ES-I3 (cell line): ENCODE data around the gene HCRTR2.
"Not testable (repeated sequence)": the region's sequence is repeated elsewhere in the genome, so short reads cannot be mapped to it uniquely, and the experiment has no call there.

Experiments
- H3K36me3 ChIP-seq: 2 replicates; pipeline ENCODE4 v1.6.1; 2013; ENCODE audit warnings: mild to moderate bottlenecking, low read length, control low read depth, moderate library complexity; ENCODE audit not compliant: insufficient read depth
- H3K4me1 ChIP-seq: 2 replicates; pipeline ENCODE4 v1.6.1; 2013; ENCODE audit warnings: mild to moderate bottlenecking, control low read depth, low read length; ENCODE audit not compliant: insufficient read depth
- H3K9ac ChIP-seq: 2 replicates; pipeline ENCODE4 v1.6.1; 2013; ENCODE audit warnings: low read depth, mild to moderate bottlenecking, low read length, moderate library complexity
- H3K9me3 ChIP-seq: 2 replicates; pipeline ENCODE4 v1.6.1; 2013; ENCODE audit warnings: mild to moderate bottlenecking, low read length, moderate library complexity; ENCODE audit not compliant: control insufficient read depth, insufficient read depth

Gene HCRTR2

DNA sequence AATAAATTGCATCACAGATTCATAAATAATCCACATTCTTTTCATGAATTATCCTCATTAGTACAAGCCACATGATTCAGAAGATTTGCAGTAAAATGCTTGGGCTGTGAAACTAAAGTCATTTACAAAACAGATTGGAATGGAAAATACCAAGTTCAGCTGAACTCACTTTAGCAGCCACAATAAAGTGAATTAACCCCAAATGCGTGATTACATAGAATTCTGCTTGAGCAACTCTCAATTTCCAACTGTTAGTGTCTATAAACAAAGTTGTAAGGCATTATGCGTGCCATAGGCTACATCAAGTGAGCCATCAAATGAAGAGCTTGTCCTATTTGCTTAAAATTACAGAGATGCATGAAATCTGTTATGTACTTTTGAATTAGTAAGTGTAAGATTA is 92.6 kb downstream of the HCRTR2 start:
- H3K4me1 ChIP-seq, result no peaks in the 10 kb centered on the region
- no peaks in the 10 kb centered on the region for H3K9me3 ChIP-seq
- H3K9ac ChIP-seq, result no peak overlapping the region
- H3K36me3 ChIP-seq, result no peaks in the 10 kb centered on the region

DNA sequence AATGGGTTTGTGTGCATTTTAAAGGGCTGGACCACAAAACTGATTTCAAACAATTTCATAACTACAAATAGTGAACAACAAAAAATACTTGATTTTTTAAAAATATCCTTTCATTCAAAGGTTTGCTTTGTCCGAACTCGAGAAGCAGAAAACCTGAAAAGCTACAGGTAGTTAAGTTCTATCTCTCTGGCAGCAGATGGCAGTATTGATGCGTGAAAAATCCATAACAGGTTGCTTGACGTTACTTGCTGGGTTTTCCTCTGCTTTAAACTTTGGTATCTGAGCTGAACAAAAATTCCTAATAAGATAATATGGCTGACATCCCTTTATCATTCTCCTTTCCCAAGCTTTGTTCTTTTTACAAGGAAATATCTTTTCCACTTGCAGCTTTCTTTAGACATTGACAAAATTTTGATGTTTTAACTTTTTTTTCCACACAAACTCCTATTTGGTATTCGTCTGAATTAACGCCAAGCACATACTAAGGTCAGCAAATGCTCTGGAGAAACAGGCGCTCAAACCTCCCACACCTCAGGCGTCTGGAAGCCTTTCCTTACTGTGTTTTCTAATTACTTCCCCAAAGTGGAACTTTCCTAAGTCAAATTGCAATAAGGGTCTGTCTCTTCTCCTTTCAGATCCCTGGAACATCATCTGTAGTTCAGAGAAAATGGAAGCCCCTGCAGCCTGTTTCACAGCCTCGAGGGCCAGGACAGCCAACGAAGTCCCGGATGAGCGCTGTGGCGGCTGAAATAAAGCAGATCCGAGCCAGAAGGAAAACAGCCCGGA is 102.6 kb downstream of the HCRTR2 start:
- Histone ChIP-seq H3K9ac (peak overlapping the region; percentile 31; the same call in 1 of the 2 replicates), H3K36me3 (no peaks in the 10 kb centered on the region), H3K4me1 (peaks cover 8% of the 10 kb centered on the region), H3K9me3 (no peaks in the 10 kb centered on the region)

DNA sequence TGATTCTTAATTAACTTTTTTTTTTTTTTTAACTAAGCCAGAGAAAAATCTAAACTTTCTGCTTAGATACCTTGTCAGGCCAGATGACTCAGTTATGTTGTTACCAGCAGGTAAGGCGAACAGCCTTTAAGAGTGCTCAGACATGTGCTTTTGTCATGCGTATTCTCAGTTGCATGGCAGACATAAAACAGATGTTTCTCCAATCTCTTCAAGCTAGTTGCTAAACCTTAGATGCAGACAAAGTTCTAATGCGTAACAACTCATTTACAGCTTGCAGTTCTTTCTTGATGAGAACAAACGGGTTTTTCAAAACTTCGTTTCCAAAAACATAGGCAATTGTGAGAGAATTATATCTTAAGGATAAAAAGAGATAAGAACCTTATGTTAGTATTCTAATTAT is 103.3 kb downstream of the HCRTR2 start:
- peaks cover 8% of the 10 kb centered on the region for H3K4me1 ChIP-seq
- H3K9ac ChIP-seq, result no peak overlapping the region; the same call in 1 of the 2 replicates
- H3K9me3 ChIP-seq, result no peaks in the 10 kb centered on the region
- H3K36me3 ChIP-seq, result no peaks in the 10 kb centered on the region

DNA sequence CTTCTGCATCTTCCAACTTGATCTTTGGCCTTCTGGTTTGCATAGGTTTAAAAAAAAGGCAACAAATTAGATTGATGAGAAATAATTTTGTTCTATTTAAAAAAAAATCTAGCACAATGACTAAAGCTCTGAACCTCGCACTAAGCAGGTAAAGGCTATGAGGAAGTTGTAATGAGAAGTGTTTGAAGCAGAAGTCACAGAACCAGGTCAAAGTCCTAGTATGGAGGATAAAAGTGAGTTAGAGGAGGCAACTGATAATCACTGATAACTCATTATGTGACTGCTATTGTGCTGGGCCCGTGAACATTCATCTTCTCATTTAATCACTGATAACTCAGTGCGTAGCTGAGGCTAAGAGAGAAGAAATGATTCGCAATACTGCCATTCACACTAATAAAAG is 106.9 kb downstream of the HCRTR2 start:
- Histone ChIP-seq H3K4me1 (peaks cover 8% of the 10 kb centered on the region), H3K9me3 (no peaks in the 10 kb centered on the region), H3K9ac (no peak overlapping the region), H3K36me3 (no peaks in the 10 kb centered on the region)

DNA sequence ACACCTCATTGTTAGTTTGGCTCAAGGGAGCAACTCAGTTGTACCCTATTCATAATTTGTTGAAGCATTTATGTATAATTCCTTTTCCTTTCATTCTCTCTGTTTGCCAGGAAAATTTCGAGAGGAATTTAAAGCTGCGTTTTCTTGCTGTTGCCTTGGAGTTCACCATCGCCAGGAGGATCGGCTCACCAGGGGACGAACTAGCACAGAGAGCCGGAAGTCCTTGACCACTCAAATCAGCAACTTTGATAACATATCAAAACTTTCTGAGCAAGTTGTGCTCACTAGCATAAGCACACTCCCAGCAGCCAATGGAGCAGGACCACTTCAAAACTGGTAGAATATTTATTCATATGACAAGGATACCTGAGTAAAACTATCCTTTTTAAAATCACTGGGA is 107.8 kb downstream of the HCRTR2 start:
- Histone ChIP-seq H3K9me3 (no peaks in the 10 kb centered on the region), H3K9ac (no peak overlapping the region), H3K36me3 (no peaks in the 10 kb centered on the region), H3K4me1 (peaks cover 8% of the 10 kb centered on the region)

DNA sequence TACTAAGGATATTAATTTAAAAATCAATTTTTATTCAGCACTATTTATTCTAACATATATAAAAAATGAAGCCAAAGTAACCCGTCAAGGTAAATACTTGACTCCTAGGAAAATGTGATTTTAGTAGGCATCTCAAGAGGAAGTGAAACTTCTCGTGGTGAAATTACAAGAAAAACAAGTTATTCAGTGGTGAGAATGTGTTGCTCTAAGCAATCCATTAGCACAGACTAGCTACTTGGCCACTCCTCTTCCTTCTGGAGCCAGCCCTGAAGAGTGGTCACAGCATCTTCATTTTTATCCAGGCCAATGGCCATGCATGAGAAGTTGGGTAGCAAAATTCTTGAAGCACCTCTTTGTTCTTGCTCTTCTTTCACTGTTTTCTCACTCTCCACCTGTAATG is 112.5 kb downstream of the HCRTR2 start:
- no peaks in the 10 kb centered on the region for H3K4me1 ChIP-seq
- H3K9ac ChIP-seq, result no peak overlapping the region
- H3K9me3 ChIP-seq, result no peaks in the 10 kb centered on the region
- no peaks in the 10 kb centered on the region for H3K36me3 ChIP-seq

DNA sequence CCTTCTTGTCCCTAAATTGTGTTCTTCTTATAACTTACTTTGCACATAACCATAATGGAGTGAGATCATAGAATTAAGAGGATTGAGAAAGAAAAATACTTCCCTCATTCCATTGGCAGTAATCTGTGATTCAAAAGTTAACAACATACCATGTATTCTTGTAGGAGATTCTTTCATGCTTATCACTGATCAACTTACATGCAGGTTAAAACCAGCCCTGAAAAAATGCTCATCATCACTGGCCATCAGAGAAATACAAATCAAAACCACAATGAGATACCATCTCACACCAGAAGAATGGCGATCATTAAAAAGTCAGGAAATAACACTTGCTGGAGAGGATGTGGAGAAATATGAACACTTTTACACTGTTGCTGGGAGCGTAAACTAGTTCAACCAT is 116.4 kb downstream of the HCRTR2 start:
- Histone ChIP-seq H3K4me1 (no peaks in the 10 kb centered on the region), H3K9ac (no peak overlapping the region), H3K9me3 (no peaks in the 10 kb centered on the region), H3K36me3 (no peaks in the 10 kb centered on the region)

DNA sequence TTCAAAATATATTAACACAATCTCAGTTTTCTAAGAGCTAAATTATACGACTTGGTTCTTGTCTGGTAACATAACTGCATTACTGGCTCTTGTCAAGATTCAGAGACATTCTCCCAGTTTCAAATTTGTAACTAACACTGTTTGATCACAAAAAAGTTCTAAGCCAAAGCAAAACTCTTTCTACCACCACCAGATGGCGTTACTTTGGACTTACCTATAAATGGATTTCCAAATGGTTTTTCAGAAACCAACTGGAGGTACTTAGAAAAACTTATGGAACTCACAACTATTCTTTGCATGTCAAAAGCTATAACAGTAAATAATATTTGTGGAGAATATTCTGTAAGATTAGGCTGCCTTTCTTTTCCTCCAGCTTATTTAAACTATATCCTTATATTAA is 118.8 kb downstream of the HCRTR2 start:
- Histone ChIP-seq H3K9ac (no peak overlapping the region), H3K9me3 (no peaks in the 10 kb centered on the region), H3K4me1 (no peaks in the 10 kb centered on the region), H3K36me3 (no peaks in the 10 kb centered on the region)

DNA sequence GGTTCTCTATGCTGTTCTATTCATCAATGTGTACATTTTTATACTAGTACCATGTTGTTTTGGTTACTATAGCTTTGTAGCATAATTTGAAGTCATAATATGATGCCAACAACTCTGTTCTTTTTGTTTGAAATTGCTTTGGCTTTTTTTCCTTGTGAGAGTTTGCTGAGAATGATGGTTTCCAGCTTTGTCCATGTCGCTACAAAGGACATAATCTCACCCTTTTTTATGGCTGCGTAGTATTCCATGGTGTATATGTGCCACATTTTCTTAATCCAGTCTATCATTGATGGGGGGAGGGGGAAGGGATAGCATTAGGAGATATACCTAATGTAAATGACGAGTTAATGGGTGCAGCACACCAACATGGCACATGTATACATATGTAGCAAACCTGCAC is 122.9 kb downstream of the HCRTR2 start:
- H3K9ac ChIP-seq, H3K9me3 ChIP-seq, H3K4me1 ChIP-seq, H3K36me3 ChIP-seq: not testable (repeated sequence)

DNA sequence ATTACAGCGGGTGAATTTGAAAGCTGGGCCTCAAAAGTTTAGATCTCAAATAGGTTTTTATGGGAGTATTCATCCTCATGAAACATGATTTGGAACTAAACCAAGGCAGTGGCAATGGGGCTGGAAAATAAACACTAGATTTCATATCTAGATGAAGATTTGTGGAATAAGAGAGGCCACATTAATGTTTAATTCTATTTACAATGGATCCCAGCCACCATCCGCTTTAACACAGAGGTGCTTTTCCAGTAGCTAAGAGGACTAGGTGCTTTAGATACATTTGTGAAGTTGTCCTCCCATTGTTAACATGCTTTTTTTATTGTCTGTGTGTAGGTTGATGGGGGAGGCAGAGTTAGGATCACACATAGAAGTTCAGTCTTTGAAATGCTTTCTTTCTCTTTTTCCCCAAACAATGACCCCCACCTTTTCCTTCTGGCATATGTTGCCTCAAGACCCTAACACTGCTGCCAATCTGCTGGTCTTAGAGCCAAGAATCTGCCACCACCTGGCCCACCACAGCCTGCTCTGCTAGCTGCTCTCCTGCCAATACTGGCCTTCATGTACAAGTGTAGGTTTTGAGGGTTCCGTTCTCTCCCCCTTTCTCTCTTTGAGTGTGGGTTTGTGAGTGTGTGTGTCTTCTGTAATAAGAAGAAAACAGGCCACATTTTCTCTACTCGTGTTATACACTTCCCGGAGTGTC is 125.1 kb downstream of the HCRTR2 start:
- H3K9me3 ChIP-seq, result no peaks in the 10 kb centered on the region
- no peak overlapping the region for H3K9ac ChIP-seq
- H3K4me1 ChIP-seq, result no peaks in the 10 kb centered on the region
- H3K36me3 ChIP-seq, result no peaks in the 10 kb centered on the region

DNA sequence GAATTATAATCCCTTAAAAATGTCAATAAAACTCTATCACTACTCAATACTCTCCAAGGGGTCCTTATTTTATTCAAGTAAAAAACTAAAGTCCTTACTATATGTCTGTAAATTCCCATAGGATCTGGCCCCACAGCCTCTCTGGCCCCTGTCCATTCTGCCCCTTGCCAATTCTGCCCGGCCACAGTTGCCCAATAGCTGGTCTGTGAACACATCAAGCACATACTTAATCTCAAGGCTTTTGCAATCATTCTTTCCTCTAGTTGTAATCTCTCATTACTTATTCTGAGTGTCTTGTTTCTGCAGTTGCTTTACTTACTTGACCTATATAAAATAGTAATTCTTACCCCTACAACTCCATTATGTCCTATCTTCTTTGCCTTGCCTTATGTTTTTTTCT is 130.4 kb downstream of the HCRTR2 start:
- Histone ChIP-seq H3K9me3 (no peaks in the 10 kb centered on the region), H3K36me3 (no peaks in the 10 kb centered on the region), H3K9ac (no peak overlapping the region), H3K4me1 (no peaks in the 10 kb centered on the region)

DNA sequence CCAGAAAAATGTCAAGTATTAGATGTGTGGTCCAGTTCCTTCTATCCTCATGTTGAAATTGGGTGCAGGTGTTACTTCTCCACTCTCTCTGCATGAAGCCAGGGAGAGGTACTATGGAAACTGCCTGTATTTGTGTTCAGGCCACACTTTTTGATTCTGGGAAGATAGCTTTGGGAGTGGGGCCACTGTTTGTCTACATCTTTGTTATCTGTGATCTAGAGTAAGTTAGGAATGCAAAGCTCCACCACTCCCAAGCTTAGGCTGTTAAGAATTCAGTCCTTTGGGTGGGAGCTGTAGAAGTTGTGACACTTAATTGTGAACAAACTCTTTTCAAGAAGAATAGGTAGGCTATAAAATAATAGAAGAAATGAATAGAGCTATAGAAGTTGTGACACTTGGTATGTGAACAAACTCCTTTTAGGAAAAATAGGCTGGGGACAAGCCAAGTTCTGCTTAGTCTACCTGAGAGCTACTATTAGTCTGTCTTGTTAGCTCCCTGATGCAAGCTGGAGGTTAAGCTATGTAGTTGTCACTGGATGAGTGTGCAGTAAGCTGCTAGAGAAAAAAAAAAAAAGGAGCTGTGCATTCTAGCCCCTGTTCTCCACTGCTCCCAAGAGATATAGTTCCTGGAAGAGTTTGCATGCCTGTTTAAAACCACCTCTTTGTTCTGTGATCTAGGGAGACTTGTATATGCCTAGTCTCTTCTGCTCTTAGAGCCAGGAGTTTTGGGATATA is 145.8 kb downstream of the HCRTR2 start:
- Histone ChIP-seq H3K9ac (no peak overlapping the region), H3K9me3 (no peaks in the 10 kb centered on the region), H3K4me1 (no peaks in the 10 kb centered on the region), H3K36me3 (no peaks in the 10 kb centered on the region)

DNA sequence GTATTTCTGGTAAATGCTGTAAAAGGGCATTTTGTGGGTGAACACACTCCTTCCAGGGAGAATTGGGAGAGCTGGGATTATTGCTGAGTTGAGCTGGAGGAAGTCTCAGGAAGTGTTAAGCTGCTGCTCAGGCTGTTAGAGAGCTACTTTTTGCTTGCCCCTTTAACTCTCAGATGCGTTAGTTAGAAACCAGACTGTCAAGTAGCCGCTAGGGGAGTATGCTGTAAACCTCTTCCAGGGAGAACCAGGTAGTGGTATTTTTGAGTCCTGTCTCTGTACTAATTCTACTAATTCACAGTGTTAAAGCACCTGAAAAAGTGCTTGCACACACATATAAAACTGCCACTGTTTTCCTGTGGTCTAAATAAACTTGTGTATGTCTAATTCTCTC is 146.4 kb downstream of the HCRTR2 start:
- H3K36me3 ChIP-seq, result no peaks in the 10 kb centered on the region
- no peaks in the 10 kb centered on the region for H3K4me1 ChIP-seq
- H3K9ac ChIP-seq, result no peak overlapping the region
- H3K9me3 ChIP-seq, result no peaks in the 10 kb centered on the region

DNA sequence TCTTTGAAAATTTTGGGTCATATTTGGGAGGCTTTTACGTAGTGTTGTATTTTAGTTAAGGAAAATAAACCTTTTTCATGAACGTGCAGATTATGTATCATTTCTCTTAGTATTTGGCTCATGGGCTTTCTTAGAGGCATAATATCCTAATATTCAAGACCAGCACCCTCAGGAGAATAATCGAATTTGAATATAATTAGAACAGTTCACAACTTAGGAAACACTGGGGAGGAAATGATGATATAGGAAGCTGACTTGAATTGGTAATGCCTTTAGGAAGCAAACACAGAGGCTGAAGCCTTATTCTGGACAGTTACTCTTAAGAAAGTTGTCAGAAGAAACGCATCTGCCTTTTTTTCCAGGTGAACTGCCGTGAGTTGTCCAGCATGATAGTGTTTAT is 152.9 kb downstream of the HCRTR2 start, which contains the start of gene GFRAL:
TSS of gene GFRAL (plus strand) at position 301 of the 400 bp plus-strand sequence. CDS start at position 387, 86 bp downstream.
- Histone ChIP-seq H3K36me3 (no peaks in the 10 kb centered on the region), H3K9me3 (no peaks in the 10 kb centered on the region), H3K4me1 (no peaks in the 10 kb centered on the region), H3K9ac (no peak within 1 kb of the TSS)
